ENCODE results near the gene SUCO.
A peak's percentile ranks its signal among the peaks of the same experiment; 100 is the strongest.
"Not testable (repeated sequence)": the region's sequence is repeated elsewhere in the genome, so short reads cannot be mapped to it uniquely, and the experiment has no call there.

The SUCO gene

GRCh38 chr1:172532700-172533512, at the start of gene SUCO:
Gene SUCO (plus strand): TSS chr1:172533150. CDS start chr1:172533436, 286 bp downstream.
- DNase-seq, result peak; percentile 99 to 100 (median 100)

- DNase-seq, result no peak
Measured at GRCh38 chr1:172483448-172483847, 49.5 kb upstream of the SUCO start.

- peak in 1 of 3 experiments; percentile 14 for DNase-seq
Measured at GRCh38 chr1:172484252-172484651, 48.7 kb upstream of the SUCO start.

- no peak for DNase-seq
Measured at GRCh38 chr1:172485626-172486025, 47.3 kb upstream of the SUCO start.

GRCh38 chr1:172486805-172487454, 46.0 kb upstream of the SUCO start:
- no peak for DNase-seq

GRCh38 chr1:172487550-172487949, 45.4 kb upstream of the SUCO start:
- DNase-seq, result no peak

- no peak for DNase-seq
Measured at GRCh38 chr1:172488393-172488792, 44.6 kb upstream of the SUCO start.

GRCh38 chr1:172489847-172490246, 43.1 kb upstream of the SUCO start:
- DNase-seq, result no peak

GRCh38 chr1:172492421-172492820, 40.5 kb upstream of the SUCO start:
- no peak for DNase-seq

GRCh38 chr1:172494166-172494565, 38.8 kb upstream of the SUCO start:
- DNase-seq, result no peak

- not testable (repeated sequence) for DNase-seq
Measured at GRCh38 chr1:172496127-172496526, 36.8 kb upstream of the SUCO start.

GRCh38 chr1:172496678-172497077, 36.3 kb upstream of the SUCO start:
- no peak for DNase-seq

- DNase-seq, result peak in 2 of 3 experiments; percentile 5 to 28
Measured at GRCh38 chr1:172497230-172497629, 35.7 kb upstream of the SUCO start.

- DNase-seq, result no peak
Measured at GRCh38 chr1:172498857-172499256, 34.1 kb upstream of the SUCO start.

- peak in 1 of 3 experiments; percentile 33 for DNase-seq
Measured at GRCh38 chr1:172499636-172500141, 33.3 kb upstream of the SUCO start.

- DNase-seq, result no peak
Measured at GRCh38 chr1:172500207-172500606, 32.7 kb upstream of the SUCO start.

- DNase-seq, result no peak
Measured at GRCh38 chr1:172507741-172508140, 25.2 kb upstream of the SUCO start.

- DNase-seq, result no peak
Measured at GRCh38 chr1:172510479-172510878, 22.5 kb upstream of the SUCO start.

- no peak for DNase-seq
Measured at GRCh38 chr1:172512591-172512990, 20.4 kb upstream of the SUCO start.

GRCh38 chr1:172513479-172513878, 19.5 kb upstream of the SUCO start:
- DNase-seq, result no peak

GRCh38 chr1:172514108-172514507, 18.8 kb upstream of the SUCO start:
- no peak for DNase-seq

GRCh38 chr1:172515436-172515835, 17.5 kb upstream of the SUCO start:
- no peak for DNase-seq

GRCh38 chr1:172515927-172516326, 17.0 kb upstream of the SUCO start:
- DNase-seq, result no peak

GRCh38 chr1:172517081-172517480, 15.9 kb upstream of the SUCO start:
- no peak for DNase-seq
